HG02642 (cell line): ENCODE data around the gene VAV2.

ENCODE experiments used
- ATAC-seq: cut with Tn5 transposase; IDR thresholded peaks from one replicate; pipeline ENCODE4 v1.9.1; 2021; ENCODE audit warnings: mild to moderate bottlenecking; ENCODE audit not compliant: unreplicated experiment, poor library complexity

Gene VAV2

GRCh38 chr9:133828338-133828997 is 163.7 kb downstream of the VAV2 start:
- ATAC-seq: no peak

- ATAC-seq: no peak
These were observed 165.6 kb downstream of the VAV2 start for GRCh38 chr9:133826289-133827085.

- no peak for ATAC-seq
These were observed 166.4 kb downstream of the VAV2 start for GRCh38 chr9:133825555-133826218.

GRCh38 chr9:133824802-133825186 is 167.3 kb downstream of the VAV2 start:
- ATAC-seq: no peak

- ATAC-seq: no peak
These were observed 167.9 kb downstream of the VAV2 start for GRCh38 chr9:133824106-133824801.

- ATAC-seq: peak; percentile 45
These were observed 168.7 kb downstream of the VAV2 start for GRCh38 chr9:133823189-133824105.

- ATAC-seq: no peak
These were observed 169.6 kb downstream of the VAV2 start for GRCh38 chr9:133822430-133823065.

- no peak for ATAC-seq
These were observed 170.3 kb downstream of the VAV2 start for GRCh38 chr9:133821601-133822429.

GRCh38 chr9:133819923-133820322 is 172.2 kb downstream of the VAV2 start:
- no peak for ATAC-seq

GRCh38 chr9:133818444-133818843 is 173.7 kb downstream of the VAV2 start:
- no peak for ATAC-seq

GRCh38 chr9:133815781-133816180 is 176.3 kb downstream of the VAV2 start:
- ATAC-seq: no peak

- ATAC-seq: no peak
These were observed 177.4 kb downstream of the VAV2 start for GRCh38 chr9:133814586-133815208.

GRCh38 chr9:133813749-133814585 is 178.2 kb downstream of the VAV2 start:
- no peak for ATAC-seq

- ATAC-seq: no peak
These were observed 179.0 kb downstream of the VAV2 start for GRCh38 chr9:133812941-133813748.

- no peak for ATAC-seq
These were observed 179.9 kb downstream of the VAV2 start for GRCh38 chr9:133812077-133812868.
